Measurements from ENCODE around the gene PAQR3.

GRCh38 chr4:78960926-78961325, 21.7 kb upstream of the PAQR3 start:
- TF ChIP-seq CTCF (conservative IDR thresholded peaks at IDR 0.05): no peak
- TF ChIP-seq ZFX (IDR thresholded peaks at IDR 0.05): no peak
